ENCODE measurements around the gene MED26.

Gene MED26

DNA sequence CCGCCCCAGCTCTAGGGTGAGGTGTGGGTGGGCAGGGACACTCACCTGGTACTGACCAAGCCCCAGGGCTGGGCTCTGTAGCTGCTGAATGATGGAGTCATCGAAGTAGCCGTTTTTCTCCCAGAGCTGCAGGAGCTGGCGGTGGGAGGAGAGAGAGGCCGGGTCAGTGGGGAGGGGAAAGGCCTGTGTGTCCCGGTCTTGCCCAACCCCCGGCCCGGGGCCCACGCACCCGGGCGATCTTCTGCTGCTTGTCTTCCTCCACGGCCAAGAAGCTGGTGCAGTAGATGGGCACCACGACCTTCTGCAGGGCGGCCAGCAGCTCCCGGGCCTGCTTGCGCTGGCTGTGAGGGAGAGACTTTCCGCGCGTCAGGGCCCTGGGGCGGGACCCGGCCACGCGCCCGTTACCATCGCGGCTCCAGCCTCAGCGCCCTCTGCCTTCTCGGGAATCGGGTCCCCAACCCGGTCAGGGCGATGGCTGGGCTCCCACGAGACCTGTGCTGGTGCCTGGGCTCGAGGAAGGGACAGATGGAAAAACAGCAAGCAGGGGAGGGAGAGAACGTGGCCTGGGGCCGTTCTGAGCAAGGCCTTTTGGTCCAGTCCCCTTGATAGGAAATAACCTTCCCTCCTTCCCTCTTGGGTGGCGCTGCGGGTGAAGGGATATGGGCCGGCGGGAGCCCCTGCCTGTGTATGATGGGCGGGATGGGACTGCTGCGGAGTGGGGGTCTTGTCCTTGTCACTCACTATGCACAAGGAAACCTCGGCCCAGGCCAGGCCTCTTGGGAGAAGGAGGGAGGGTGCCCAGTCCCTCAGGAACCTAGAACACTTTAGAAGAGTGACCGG is 97.2 kb downstream of the MED26 start:
- no peak for DNase-seq
- intact Hi-C loops (cut with DNase I): no loop called here

DNA sequence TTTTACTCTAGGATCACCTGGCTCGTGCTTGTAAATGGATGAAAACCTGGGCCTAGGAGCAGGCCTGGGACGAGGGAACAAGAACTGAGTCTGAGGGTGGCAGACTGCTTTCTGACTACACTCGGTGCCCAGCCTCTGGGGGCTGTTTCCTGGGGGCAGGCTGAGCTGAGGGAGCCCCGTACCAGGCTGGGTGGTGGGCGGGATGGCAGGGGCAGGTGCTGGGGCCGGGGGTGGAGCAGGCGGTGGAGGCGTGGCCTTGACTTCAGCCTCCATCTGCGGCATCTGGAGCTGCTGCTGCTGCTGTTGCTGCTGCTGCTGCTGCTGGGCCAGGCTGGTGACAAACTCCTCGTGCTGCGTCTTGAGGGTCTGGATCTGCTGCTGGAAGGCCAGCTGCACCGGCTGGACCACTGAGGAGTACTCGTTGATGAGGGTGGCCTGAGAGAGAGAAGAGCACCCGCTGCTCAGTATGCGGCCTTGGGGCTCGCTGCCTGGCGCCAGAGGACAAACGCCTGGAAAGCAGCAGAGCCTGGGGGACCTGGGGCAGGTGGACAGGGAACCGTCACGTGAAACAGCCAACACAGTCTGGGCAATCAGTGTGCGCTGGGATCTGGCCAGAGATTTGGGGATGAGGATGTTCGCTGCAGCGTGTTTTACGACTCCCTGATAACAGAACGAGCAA is 98.4 kb downstream of the MED26 start:
- intact Hi-C loops (cut with DNase I): no loop called here
- no peak for DNase-seq

- no peak for DNase-seq
- intact Hi-C loops (cut with DNase I): no loop called here
Measured at GRCh38 chr19:16527971-16528521, 100.0 kb downstream of the MED26 start.

- no peak for DNase-seq
- intact Hi-C loops (cut with DNase I): no loop called here
Measured at GRCh38 chr19:16527334-16527935, 100.6 kb downstream of the MED26 start.

GRCh38 chr19:16525751-16526481 is 102.1 kb downstream of the MED26 start:
- no peak for DNase-seq
- intact Hi-C loops (cut with DNase I): no loop called here

GRCh38 chr19:16524991-16525734 is 102.8 kb downstream of the MED26 start:
- intact Hi-C loops (cut with DNase I): no loop called here
- no peak for DNase-seq

Data from head of caudate nucleus (tissue), 42 donors.